ENCODE results near the gene ABCA1. TPM values are rescaled to one million over a fixed set of nuclear protein-coding genes. Genes with fewer than 3 reads are reported as not detected.

ABCA1 gene
- total RNA-seq, 2 donors from 2014 or later, result 12.4 to 19.5 TPM

DNA sequence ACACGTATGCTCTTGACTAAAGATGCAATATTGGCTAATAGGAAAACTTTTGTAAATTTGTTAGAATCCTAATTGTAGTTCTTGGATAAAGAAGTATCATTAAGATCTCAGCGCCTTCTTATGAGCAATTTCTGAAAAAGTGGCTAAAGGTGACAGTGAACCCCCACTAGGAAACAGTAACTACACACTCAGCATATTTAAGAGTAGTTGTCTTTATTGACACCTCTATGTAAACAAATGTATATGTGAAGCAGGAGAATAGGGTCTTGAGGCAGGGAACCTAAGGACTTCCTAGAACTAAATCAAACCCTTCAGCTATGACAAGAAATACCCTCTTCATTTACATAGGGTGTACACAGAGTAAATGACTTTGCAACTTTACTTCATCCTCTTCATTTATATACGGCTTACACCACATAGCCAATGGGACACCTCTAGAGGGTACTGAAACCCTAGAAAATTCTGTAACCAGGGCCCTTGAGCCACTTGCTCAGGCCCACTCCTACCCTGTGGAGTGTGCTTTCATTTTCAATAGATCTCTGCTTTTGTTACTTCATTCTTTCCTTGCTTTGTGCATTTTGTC lies 177.7 kb downstream of the ABCA1 start:
- DNase-seq (no peak), ATAC-seq (replicated peaks in 1 of 2) (no peak)
- no peaks in the 10 kb centered on the region for H3K9me3 Mint-ChIP-seq
- H3K27me3 Mint-ChIP-seq (ENCODE audit: low read depth), result no peaks in the 10 kb centered on the region
- H3K36me3 Mint-ChIP-seq (ENCODE audit: insufficient read depth in 2 of 2), result peaks cover 2 to 6% of the 10 kb centered on the region in 2 donors
- H3K4me3 Mint-ChIP-seq, result peak overlapping the region in 1 of 2 donors; percentile 15
- peak overlapping the region; percentile 46 for H3K27ac Mint-ChIP-seq
- peaks cover 22% of the 10 kb centered on the region for H3K4me1 Mint-ChIP-seq (ENCODE audit: low read depth)

DNA sequence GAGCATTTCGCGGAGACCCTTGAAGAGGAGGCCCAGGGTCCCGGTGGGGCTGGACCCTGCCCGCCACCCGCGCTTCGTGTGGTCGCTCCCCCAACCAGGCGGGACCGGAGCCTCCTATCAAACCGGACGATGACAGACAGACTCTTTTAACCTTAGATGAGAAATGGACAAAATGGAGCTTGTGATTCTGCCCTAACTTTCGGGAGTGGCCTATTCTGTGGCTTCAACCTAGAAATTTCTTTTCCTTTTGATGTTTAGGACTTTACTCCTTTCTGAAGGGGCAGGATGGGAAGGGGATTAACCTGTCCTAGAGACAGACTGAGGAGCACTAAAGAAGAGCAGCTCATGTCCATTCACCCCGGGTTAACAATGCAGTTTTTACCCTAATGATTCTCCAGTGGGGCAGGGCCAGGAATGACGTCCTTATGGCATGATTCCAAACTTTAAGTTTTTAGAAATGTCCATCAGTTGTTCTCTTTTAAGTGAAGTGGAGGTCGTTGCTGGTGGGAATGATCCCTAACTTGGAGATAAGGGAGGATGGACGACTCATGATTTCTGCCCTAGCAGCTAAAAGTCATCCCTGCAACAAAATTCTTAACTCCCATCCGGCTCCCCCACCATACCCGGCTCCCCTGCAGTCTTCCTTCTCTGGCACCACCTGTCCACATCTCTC lies 179.5 kb downstream of the ABCA1 start:
- H3K4me1 Mint-ChIP-seq (ENCODE audit: low read depth), result peaks cover 22% of the 10 kb centered on the region
- DNase-seq, result peak in 1 of 2 donors; percentile 2
- ATAC-seq (replicated peaks in 1 of 2), result peak; percentile 3 to 8

DNA sequence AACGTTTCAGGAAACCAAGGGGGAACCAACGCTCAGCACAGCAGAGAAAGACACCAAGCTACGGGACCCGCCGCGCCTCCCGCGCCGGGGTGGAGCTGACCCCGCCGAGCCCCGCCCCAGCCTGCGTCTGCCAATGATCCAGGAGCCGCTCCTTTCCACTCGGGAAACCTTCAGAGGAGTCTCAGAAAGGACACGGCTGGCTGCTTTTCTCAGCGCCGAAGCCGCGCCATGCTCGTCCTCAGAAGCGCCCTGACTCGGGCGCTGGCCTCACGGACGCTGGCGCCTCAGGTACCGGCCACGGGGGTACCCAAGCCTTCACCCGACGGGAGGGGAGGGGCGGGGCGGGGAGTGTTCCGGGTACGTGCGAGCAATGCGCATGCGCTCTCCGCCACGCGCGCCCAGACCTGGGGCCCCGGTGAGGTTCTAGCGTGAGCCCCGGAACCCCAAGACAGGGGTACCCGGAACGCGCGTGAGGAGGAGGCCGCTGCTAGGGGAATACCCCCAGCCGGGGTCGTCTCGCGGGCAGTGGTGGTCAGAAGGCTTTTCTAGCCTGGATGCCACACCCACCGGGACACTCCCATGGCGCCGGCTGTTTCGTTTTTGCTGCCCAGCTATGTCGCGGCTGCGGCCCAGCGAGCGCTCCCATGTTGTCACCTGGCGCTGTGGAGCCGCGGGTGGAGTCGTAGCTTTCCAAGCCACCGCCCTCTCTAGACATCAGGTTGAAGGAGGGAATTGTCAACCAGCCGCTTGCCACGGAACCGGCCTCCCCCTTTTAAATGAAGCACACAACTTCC lies 180.2 kb downstream of the ABCA1 start, which contains the start of gene NIPSNAP3A:
TSS of gene NIPSNAP3A (plus strand) at position 119 of the 794 bp plus-strand sequence. CDS start at position 229, 110 bp downstream.
- H3K27me3 Mint-ChIP-seq (ENCODE audit: low read depth), result no peaks in the 10 kb centered on the region
- H3K4me1 Mint-ChIP-seq (ENCODE audit: low read depth), result peaks cover 22% of the 10 kb centered on the region
- H3K4me3 Mint-ChIP-seq, result peak within 1 kb of the TSS; percentile 96 to 98
- H3K9me3 Mint-ChIP-seq, result no peaks in the 10 kb centered on the region
- DNase-seq (peak; percentile 89), ATAC-seq (replicated peaks in 1 of 2) (peak; percentile 92 to 93)
- H3K27ac Mint-ChIP-seq, result peak within 1 kb of the TSS; percentile 97
- H3K36me3 Mint-ChIP-seq (ENCODE audit: insufficient read depth in 2 of 2), result peaks cover 2% of the 10 kb centered on the region in 2 donors

More for the DNA sequence above, 179.5 kb downstream of the ABCA1 start:
- H3K4me3 Mint-ChIP-seq, result peak overlapping the region; percentile 96 to 98
- H3K36me3 Mint-ChIP-seq (ENCODE audit: insufficient read depth in 2 of 2), result peaks cover 2% of the 10 kb centered on the region in 2 donors
- H3K27me3 Mint-ChIP-seq (ENCODE audit: low read depth), result no peaks in the 10 kb centered on the region
- no peaks in the 10 kb centered on the region for H3K9me3 Mint-ChIP-seq
- peak overlapping the region; percentile 97 for H3K27ac Mint-ChIP-seq

DNA sequence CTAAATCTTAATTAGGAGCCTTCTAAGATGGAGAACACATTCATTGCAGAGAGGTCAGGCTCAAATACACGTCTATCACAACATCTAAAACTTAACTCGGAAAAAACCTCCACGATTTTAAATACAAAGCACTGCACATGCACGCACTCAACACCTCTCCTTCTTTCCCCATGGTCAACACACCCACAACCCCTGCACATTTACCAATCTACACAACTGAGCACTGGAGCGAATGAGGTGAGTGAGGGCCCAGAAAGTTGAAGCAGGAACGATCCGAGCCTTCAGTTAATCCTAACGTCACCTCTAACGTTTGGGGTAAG lies 180.8 kb downstream of the ABCA1 start:
- Mint-ChIP-seq H3K27ac (peak overlapping the region; percentile 97), H3K4me1 (ENCODE audit: low read depth) (peaks cover 22% of the 10 kb centered on the region), H3K27me3 (ENCODE audit: low read depth) (no peaks in the 10 kb centered on the region), H3K36me3 (ENCODE audit: insufficient read depth in 2 of 2) (peaks cover 2% of the 10 kb centered on the region in 2 donors), H3K9me3 (no peaks in the 10 kb centered on the region), H3K4me3 (peak overlapping the region; percentile 96 to 98)
- no peak for DNase-seq
- no peak for ATAC-seq (replicated peaks in 1 of 2)

DNA sequence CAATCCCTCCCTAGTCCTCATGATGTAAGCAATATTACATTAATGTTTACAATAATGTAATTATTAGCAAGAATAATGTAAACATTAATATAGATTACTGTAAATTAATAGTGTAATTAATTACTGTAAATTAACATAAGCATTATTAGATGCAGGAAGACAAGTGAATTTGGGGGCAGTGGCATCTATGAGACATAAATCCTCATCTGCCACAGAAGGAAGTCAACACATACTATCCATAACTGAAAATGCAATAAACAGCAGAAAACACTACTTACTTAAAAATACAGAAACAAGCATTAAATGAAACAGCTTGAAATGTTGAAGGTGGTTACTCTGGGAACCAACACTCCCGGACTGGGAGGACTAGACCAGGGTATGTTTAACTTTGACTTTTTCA lies 181.2 kb downstream of the ABCA1 start:
- DNase-seq, result no peak
- Mint-ChIP-seq H3K27ac (peak overlapping the region; percentile 97), H3K4me3 (peak overlapping the region; percentile 96 to 98), H3K27me3 (ENCODE audit: low read depth) (no peaks in the 10 kb centered on the region), H3K4me1 (ENCODE audit: low read depth) (peaks cover 22% of the 10 kb centered on the region), H3K36me3 (ENCODE audit: insufficient read depth in 2 of 2) (peaks cover 2% of the 10 kb centered on the region in 2 donors), H3K9me3 (no peaks in the 10 kb centered on the region)
- no peak for ATAC-seq (replicated peaks in 1 of 2)

DNA sequence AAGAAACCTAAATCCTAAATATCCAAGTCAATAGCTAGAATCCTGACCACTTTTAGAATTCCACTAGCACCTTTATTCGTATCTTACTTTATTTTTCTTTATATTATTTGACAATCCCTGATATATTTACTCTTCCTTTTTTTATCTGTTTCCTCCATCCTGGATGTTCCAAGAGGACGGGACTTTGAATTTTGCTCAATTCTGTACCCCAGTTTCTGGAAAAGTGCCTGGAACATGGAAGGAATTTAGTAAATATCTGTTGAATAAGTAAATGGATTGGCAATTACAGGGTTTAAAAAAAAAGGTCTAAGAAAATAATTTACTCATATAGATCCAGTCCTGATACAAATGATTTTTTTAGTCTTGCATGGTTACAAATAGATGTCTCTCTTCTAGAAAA lies 181.7 kb downstream of the ABCA1 start:
- peaks cover 2% of the 10 kb centered on the region in 2 donors for H3K36me3 Mint-ChIP-seq (ENCODE audit: insufficient read depth in 2 of 2)

DNA sequence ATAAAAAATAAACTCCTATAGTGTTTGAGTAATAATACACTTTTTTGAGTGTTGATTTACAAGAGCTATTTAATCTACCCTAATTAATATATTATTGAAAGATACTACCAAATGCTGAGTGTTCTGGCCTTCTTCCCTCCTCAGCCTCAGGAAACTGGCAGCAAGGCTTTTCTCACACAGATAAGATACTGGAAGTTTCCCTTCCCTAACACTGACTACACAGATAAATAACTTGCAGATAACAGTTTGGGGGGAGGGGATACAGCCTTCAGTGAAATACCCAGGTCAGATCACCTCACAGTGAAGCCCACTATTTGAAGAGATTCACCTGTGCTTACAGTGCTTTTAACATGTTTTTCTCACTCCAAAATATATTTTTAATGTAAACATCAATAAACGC lies 182.1 kb downstream of the ABCA1 start:
- DNase-seq, result no peak
- no peak overlapping the region for H3K27ac Mint-ChIP-seq
- peaks cover 0 to 2% of the 10 kb centered on the region in 2 donors for H3K36me3 Mint-ChIP-seq (ENCODE audit: insufficient read depth in 2 of 2)

More for the DNA sequence above, 181.7 kb downstream of the ABCA1 start:
- H3K9me3 Mint-ChIP-seq, result no peaks in the 10 kb centered on the region
- H3K4me1 Mint-ChIP-seq (ENCODE audit: low read depth), result peaks cover 22% of the 10 kb centered on the region
- peak overlapping the region; percentile 50 for H3K27ac Mint-ChIP-seq
- H3K27me3 Mint-ChIP-seq (ENCODE audit: low read depth), result no peaks in the 10 kb centered on the region
- peak overlapping the region; percentile 25 to 98 for H3K4me3 Mint-ChIP-seq
- ATAC-seq (replicated peaks in 1 of 2) (no peak), DNase-seq (no peak)

DNA sequence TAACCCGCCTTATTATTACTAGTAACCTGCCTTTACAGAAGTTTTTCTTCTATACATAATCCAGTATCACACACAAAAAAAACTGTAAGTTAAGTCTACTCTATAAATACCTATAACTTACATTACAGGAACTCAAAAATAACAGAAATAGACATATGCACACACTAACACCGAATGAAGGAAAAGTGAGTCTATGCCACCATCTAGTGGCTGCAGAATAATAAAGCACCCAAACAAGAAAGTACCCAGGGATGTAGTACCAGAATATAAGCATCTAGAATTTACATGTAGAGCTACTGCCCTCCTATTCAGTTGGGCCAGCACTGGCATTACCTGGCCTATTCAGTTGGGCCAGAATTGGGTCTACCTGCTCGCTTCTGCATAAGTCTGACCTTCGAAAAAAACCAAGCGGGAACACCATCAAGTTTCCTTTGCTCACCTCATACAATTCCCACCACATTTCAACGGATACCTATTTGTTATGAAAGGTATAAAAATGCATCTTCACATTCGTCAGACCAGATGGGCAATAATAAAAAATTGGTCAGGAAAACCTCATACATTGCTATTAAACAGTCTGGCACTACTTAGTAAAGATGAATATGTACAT lies 184.5 kb downstream of the ABCA1 start:
- H3K27ac Mint-ChIP-seq, result no peak overlapping the region
- H3K9me3 Mint-ChIP-seq, result no peaks in the 10 kb centered on the region
- ATAC-seq (replicated peaks in 1 of 2), result no peak
- H3K4me1 Mint-ChIP-seq (ENCODE audit: low read depth), result peaks cover 7% of the 10 kb centered on the region
- H3K36me3 Mint-ChIP-seq (ENCODE audit: insufficient read depth in 2 of 2), result peaks cover 0 to 2% of the 10 kb centered on the region in 2 donors
- H3K4me3 Mint-ChIP-seq, result no peak overlapping the region
- no peaks in the 10 kb centered on the region for H3K27me3 Mint-ChIP-seq (ENCODE audit: low read depth)
- peak; percentile 16 to 37 for DNase-seq

More for the DNA sequence above, 182.1 kb downstream of the ABCA1 start:
- no peak for ATAC-seq (replicated peaks in 1 of 2)
- Mint-ChIP-seq H3K9me3 (no peaks in the 10 kb centered on the region), H3K4me3 (no peak overlapping the region), H3K27me3 (ENCODE audit: low read depth) (no peaks in the 10 kb centered on the region), H3K4me1 (ENCODE audit: low read depth) (peaks cover 21% of the 10 kb centered on the region)

DNA sequence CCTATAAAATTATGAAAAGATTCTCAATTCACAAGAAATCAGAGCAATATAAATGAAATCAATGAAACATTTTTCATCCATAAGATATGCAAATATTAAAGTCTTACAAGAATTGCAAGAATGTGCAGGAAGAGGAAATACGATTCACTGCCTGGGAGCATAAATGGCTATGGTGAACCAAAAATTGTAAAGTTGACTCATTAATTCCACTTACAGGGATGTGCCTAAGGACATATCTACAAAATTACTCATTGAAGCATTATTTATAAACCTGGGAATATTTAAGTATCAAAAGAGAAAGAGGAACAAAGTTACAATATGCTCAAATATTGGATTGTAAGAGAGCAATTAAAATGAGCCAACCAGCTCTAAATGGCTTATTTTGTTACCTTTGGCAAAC lies 187.3 kb downstream of the ABCA1 start:
- no peak overlapping the region for H3K4me3 Mint-ChIP-seq
- DNase-seq (no peak), ATAC-seq (replicated peaks in 1 of 2) (no peak)
- no peaks in the 10 kb centered on the region for H3K4me1 Mint-ChIP-seq (ENCODE audit: low read depth)
- H3K27ac Mint-ChIP-seq, result no peak overlapping the region
- no peaks in the 10 kb centered on the region for H3K27me3 Mint-ChIP-seq (ENCODE audit: low read depth)
- no peaks in the 10 kb centered on the region for H3K9me3 Mint-ChIP-seq
- H3K36me3 Mint-ChIP-seq (ENCODE audit: insufficient read depth in 2 of 2), result no peaks in the 10 kb centered on the region

DNA sequence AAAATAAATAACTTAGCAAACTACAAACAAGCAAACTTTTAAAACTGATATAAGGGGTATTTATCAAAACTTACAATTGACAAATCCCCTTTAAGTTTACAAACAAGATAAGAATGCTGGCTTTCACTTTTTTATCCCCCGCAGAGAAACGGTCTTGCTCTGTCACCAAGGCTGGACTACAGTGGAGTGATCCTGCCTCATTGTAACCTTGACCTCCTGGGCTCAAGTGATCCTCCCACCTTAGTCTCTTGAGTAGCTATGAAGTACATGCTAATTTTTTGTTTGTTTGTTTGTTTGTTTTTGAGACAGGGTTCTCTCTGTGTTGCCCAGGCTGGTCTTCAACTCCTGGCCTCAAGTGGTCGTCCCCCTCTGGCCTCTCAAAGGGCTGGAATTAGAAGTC lies 189.5 kb downstream of the ABCA1 start:
- H3K9me3 Mint-ChIP-seq, result no peaks in the 10 kb centered on the region
- no peak for ATAC-seq (replicated peaks in 1 of 2)
- H3K4me3 Mint-ChIP-seq, result no peak overlapping the region
- H3K27me3 Mint-ChIP-seq (ENCODE audit: low read depth), result no peaks in the 10 kb centered on the region
- DNase-seq, result no peak
- no peaks in the 10 kb centered on the region for H3K4me1 Mint-ChIP-seq (ENCODE audit: low read depth)
- no peak overlapping the region for H3K27ac Mint-ChIP-seq
- no peaks in the 10 kb centered on the region for H3K36me3 Mint-ChIP-seq (ENCODE audit: insufficient read depth in 2 of 2)

All from activated T-cell treated with anti-CD3 and anti-CD28 coated beads, Interleukin-2, amount 50 U/mL, for 72 hours (primary cell).